HG03565 (cell line): ENCODE measurements around the gene NLGN2.
A peak's percentile ranks its signal among the peaks of the same experiment; 100 is the strongest.

Experiments
- ATAC-seq: cut with Tn5 transposase; IDR thresholded peaks from one replicate; pipeline ENCODE4 v1.9.1; 2021; ENCODE audit warnings: mild to moderate bottlenecking, moderate library complexity; ENCODE audit not compliant: unreplicated experiment

NLGN2 gene

DNA sequence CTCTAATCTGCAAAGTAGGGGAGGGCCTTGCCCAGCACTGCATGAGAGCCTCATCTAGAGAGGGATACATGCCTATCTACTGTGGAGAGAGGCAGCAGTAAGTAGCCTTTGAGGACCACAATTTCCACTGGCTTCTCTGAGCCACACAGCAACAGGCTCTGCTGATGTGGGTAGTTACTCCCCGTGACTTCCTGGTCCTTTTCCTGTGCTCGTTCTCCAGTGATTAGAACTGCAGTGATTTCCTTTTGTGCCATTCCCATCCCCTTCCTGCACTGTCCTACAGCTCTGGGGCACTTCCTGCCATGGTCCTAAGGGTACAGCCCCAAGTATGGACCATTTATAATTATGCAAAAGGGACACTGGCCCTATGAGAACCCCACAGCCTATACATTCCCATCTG, 16.3 kb upstream of the NLGN2 start:
- no peak for ATAC-seq

DNA sequence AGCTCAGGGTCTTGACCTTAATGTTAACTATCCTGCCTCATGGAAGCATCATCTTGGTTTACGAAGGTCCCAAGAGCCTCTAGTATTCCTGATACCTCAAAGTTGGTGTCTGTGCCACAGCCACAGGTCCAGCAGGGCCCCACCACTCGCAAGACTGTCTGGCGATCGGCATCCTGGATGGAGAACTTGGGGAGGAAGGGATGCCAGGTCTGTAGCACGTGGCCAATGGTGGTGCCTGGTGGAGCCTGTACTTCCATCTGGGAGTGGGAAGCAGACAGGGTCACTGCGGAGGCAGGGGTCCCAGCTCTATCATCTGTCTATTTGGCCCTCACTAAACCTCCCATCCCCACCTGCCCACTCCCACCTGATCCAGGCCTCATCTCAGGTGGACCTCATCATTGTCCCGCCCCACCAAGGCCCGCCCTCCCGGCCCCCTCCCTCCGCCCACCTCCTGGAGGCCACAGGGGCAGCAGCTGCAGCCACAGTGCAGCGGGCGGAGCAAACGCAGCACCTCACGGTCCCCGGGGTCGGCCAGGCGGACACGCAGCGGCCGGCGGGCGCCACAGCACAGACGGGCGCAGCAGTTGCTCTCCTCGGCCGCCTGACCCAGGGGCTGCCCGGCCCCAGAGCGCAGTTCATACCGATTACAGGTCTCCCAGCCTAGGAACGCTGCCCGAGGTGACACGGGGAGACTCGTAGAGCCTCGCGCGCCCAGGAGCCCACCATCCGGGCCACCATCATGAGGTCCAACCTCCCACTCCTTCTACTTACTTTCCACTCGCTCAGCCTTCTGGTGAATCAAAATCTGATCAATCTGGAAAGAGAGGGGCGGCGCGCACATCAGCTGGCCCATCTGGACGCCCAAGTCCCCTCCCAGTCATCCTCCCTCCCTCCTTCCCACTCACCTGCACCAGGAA, 14.7 kb upstream of the NLGN2 start:
- ATAC-seq = no peak

DNA sequence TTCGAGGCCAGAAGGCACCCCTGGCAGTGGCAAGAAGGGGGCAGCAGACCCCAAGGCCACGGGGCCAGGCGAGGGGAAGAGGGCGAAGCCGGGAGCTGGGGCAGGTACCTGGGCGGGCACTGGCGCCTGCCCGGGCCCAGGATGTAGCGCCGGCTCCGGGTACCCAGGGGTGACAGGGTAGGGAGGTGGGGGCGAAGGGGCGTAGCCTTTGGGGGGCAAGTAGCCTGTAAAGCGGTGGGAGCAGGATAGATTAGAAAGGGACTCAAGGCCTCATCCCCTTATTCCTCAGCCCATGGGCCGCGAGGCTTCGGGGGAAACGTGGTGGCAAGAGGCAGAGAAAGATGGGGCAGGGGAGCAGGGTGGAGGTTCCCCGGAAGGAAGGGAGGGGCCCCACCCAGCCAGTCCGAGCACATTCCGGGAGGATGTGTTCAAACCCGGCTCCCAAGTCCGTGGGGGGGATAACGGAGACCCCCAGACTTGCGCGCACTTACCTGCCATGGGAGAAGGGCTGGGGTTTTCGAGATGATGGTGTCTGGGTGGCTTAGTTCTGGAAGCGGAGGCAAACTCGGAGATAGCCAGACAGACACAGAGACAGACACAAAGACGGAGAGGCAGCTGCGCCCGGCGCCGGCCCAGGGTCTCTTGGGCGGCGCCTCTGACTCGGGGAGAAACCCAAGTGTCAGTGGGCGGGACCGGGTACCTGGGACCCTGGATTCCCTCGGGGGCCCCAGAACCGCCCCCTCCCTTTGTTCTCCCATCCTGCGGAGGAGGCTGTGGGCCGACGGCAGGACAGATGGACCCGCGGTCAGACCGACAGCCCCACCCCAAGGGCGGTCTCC, 13.8 kb upstream of the NLGN2 start:
- ATAC-seq = peak; percentile 16

DNA sequence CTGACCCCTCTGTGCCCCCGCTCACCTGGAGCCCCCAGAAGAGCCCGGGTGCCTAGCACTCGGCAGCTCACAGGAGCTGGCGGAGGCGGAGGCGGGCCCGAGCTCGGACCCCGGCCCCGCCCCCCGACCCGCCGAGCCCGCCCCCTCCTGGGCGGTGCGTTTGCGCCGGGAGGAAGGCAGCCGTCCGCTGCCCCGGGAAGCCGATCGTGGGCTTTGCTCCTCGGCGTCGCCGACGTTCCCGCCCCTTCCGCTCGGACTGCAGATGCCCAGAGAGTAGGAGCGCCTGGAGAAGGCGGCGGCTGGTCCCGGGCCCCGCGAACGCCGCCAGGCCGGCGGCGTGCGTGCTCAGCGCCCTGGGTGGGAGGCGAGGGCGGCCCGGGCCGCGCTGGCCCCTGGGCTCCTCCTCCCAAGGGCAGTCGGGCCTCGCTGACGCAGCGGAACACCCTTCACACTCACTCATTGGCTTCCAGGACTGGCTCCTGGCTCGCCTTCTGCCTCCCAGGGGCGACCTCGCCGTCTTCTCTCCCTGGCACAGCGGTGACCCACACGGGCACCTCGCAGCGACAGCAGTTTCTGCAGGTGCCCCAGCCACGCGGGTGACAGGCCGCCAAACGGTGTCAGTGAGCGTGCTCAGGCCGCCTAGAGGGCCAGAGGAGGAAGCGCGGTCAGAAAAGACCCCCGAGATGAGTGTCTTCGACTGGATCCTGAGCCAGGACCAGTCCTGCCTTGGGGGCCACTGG, 13.0 kb upstream of the NLGN2 start, which contains the start of gene PLSCR3:
Gene PLSCR3 (minus strand): TSS at position 74 of the 740 bp plus-strand sequence. CDS start 415 bp downstream, outside the sequence.
- ATAC-seq = peak; percentile 54

DNA sequence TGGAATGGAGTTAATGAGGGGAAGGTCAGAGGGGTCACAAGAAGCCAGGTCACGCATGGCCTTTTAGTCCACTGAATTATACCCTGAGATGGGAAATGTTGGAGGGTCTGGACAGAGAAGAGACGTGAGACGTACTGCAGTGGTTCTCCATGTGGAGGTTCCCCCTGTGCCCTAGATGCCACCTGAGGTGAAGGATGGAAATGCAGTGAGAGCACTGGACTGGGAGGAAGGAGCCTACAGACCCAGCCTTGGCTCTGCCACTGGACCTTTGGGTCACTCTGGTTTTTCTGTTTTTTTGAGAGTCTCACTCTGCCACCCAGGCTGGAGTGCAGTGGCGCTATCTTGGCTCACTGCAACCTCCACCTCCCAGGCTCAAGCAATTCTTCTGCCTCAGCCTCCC, 11.5 kb upstream of the NLGN2 start:
- ATAC-seq = no peak

DNA sequence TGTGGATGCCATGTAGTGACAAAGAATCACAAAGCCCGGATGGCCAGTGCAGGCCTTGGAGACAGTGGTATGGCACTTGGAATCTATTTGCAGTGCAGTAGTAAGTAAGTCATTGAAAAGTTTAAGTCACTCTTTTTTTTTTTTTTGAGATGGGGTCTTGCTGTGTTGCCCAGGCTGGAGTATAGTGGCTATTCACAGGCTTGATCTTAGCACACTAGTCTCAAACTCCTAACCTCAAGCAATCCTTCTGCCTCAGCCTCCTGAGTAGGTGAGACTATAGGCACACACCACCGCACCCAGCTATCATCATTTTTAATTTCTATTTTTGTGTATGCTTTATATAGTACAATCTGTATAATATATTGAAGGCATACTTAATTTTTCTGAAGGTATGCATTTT, 9.0 kb upstream of the NLGN2 start:
- no peak for ATAC-seq

DNA sequence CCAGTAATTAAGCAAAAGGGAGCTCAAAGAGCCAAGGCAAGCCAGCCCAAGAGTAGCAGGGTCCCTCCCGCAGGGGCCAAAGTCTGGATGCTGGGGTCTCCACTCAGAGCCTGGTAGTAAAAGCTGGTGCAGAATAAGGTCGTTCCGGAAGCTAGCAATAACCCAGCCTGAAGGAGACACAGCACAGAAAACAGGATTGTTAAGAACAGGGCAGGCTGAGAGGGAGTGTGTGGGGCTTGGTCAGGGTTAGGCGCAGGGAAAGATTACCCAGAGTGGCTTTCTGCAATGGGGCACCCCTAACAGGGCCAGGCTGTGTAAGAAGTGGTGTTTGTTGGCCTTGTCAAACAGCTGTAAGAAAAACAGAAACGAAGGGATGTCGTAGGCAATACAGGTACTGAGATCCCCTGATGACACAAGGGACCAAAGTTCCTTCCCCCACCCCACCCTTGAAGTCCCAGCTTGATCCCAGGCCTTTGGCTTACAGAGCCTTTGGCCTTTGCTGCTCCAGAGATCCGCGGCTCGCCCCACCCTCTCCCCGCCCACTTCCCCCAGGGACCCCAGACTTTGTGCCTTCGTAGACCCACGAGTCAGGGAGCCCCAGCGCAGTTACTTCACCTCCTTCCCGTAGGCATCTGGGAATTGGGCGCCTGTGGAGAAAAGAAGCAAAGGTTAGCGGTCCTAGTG, 4.5 kb upstream of the NLGN2 start:
- ATAC-seq = no peak

DNA sequence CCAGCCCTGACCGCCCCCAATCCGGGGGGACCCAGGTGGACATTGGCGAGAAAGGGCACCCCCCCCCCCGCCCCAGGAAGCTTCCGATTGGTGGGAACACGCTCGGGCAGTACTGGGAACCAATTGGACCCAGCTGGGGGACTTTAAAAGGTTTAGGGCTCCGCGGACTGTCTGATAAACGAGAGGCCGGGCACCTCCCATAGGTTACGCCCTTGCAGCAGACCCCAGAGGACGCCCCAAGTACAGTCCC, 4.0 kb upstream of the NLGN2 start:
- no peak for ATAC-seq

DNA sequence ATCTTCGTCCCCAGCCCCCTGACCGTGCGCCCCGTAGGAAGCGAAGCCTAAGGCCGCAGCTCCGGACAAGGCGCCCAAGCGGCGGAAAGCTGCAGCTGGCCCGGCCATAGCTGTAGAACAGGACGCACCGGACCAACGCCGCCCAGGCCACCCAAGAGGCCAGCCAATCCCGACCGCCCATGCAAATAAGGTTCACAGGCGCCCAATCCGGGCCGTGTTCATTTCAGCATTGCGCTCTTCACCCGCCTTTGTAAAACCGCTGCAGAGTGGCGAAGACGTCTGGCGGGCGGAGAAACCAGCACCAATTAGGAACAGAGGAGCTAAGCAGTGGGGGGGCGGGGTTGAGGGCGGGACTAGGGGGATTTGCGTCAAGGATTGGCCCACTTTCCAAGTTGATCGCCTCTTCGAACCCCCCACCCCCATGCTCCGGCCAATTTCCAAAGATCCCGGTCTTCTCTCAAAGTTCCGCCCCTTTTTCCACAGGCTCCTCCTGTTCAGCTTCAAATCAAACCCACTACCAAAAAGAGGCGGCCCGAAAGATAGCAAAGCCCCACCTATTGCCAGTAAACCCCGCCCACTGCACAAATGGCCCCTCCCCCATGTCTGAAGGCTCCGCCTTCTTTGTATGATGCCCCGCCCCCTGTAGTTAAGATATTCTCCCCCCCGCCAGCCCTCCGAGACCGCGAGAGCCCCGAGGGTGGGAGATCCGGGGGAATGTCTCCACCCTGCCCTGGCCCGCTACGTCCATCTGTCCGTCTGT, 3.5 kb upstream of the NLGN2 start, which contains the start of gene TMEM256:
Gene TMEM256 (minus strand): TSS at position 121 of the 760 bp plus-strand sequence. CDS start 13 bp downstream, at position 108.
- peak; percentile 93 for ATAC-seq

DNA sequence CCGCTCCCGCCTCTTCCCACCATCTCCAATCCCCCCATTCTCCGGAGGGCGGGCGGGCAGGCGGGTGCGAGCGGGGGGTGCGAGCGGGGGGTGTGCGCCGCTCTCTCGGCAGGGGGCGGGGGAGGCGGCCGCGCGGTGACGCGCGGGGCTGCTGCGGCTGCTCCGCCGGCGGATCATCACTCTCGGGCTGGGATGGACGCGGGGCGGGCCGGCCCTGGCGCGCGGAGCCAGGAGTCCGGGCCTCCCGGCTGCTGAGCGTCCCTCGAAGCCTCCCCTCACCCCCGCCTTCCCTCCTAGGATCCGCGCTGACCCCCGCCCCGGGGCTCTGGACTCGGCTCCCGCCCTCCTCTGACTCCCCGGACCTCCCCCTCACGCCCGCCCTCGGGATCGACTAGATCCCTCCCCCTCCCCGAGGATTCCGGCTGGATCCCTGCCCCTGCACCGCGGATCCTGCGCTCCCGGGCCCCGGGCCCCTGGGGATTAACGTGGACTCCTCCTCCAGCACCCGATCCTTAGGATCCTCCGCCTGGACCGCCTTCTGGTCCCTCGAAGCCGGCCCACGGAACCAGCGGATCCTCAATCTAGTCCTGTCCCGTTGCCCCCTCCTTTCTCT, 2.8 kb upstream of the NLGN2 start:
- no peak for ATAC-seq

DNA sequence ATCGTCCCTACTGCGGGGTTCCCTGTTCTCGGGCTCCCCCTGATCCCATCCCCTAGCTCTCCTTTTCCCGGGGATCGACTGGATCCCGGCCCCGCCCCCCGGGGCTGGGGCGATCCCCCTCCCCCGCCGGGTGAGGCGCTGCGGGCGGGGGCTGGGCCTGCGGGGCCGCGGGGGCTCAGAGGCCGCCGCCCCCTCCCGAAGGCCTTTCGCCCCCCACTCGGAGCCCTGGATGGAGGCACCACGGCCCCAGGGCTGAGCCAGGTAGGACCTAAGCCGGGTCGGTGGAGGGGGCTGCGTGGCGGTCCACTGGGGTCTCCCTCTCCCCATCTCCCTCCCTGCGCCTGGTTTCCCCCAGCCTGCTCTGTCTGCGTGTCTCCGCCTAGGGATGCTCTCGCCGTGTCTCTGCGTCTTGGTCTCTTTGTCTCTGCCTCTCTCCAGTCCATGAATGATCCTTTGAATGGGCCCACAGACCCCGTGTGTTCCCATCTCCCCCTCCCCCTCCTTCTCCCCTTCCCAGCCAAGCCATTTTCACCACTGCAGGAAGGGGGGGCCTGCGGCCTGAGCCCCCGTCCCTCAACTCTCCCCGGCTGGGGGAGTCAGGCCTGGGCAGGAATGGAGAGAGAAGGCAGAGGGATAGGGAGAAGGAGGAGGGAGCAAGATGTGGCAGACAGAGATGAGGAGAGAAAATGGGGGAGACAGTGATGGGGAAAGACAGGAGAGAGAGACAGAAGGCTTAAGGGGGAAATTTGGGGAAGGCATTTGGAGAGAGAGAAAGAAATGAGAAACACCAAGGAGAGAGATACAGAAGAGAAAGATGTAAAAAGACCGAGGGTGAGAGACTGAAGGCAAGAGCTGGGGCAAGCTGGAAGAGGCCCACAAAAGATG, 2.1 kb upstream of the NLGN2 start:
- no peak for ATAC-seq

DNA sequence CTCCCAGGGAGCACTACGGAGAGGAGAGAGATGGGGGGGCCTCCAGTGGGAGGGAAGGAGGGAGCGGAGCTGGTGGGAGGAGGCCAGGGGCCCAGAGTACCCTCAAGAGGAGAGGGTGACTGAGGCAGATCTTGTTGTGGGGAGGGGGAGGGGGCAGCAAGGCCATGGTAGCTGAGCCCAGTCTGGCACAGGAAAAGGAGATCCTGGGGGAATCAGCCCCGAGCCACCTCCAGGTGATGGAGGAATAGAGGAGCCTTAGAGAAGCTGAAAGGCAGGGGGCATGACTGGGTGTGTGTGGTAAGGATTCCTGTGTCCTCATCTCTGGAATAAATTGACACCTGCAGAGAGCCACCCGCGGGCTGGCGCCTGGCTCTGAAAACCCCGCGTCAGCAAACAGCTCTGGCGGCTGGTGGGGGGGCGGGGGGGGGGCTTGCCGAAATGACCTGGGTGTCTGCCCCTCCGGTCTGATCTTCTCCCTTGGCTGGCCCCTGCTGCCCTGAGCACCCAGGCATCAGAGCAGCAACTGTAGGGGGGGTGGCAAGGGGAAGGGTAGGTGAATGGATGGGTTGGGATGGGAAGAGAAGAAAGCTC, 1.3 kb upstream of the NLGN2 start:
- no peak for ATAC-seq

DNA sequence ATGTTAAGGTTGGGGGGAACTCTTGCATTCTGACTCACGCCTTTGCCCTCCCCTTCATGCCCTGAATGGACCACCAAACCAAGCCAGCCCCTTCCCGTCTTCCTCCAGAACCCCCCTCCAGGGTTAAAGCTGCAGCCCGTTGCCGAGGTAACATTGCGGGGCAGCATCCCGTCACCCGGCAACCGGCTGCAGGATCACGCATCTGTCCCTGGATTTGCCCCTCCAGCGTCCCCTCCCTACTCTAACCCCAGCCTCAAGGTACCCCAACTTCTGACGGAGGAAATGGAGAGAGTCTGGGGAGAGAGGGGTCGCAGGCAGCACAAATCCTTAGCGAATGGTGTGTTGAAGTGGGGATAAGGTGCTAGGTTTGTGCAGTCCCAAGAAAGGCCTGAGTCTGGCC, 563 bp upstream of the NLGN2 start:
- no peak for ATAC-seq

DNA sequence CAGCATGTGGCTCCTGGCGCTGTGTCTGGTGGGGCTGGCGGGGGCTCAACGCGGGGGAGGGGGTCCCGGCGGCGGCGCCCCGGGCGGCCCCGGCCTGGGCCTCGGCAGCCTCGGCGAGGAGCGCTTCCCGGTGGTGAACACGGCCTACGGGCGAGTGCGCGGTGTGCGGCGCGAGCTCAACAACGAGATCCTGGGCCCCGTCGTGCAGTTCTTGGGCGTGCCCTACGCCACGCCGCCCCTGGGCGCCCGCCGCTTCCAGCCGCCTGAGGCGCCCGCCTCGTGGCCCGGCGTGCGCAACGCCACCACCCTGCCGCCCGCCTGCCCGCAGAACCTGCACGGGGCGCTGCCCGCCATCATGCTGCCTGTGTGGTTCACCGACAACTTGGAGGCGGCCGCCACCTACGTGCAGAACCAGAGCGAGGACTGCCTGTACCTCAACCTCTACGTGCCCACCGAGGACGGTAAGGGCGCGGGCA, 645 bp downstream of the NLGN2 start:
- ATAC-seq = no peak

DNA sequence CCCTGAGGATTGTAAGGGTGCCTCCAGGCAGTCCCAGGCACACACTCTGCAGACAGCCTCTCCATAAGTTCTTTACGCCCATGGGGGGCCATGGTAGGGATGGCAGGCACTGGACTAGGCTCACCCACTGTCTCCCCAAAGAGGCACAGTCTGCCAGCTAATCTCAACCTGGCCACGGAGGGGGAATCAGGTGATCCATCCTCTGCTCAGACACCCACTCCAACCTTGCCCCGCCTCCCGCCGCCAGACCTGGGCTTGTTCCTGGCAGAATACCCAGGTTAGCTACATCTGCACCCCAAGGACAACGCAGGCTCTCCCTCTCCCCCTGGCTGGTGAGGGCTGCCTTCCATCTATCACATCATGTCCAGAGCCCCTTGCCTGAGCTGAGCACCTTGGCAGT, 1.2 kb downstream of the NLGN2 start:
- no peak for ATAC-seq

DNA sequence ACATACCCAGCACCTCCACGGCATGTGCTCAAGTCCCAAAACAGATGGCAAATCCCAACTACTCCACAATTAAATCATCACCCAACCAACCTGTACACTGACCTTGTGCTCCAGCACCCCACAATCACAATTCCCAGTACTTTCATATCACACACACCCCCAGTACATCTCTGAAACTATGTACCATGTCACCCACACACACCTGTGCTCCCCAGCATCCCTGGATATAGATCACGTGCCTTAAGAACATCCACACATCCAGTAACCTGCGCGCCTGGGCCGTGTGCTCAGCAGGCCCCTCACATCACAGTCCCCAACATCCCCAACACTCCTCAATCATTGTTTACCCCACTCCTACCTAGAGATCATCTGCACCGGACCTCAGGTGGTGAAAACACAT, 2.1 kb downstream of the NLGN2 start:
- ATAC-seq = no peak

DNA sequence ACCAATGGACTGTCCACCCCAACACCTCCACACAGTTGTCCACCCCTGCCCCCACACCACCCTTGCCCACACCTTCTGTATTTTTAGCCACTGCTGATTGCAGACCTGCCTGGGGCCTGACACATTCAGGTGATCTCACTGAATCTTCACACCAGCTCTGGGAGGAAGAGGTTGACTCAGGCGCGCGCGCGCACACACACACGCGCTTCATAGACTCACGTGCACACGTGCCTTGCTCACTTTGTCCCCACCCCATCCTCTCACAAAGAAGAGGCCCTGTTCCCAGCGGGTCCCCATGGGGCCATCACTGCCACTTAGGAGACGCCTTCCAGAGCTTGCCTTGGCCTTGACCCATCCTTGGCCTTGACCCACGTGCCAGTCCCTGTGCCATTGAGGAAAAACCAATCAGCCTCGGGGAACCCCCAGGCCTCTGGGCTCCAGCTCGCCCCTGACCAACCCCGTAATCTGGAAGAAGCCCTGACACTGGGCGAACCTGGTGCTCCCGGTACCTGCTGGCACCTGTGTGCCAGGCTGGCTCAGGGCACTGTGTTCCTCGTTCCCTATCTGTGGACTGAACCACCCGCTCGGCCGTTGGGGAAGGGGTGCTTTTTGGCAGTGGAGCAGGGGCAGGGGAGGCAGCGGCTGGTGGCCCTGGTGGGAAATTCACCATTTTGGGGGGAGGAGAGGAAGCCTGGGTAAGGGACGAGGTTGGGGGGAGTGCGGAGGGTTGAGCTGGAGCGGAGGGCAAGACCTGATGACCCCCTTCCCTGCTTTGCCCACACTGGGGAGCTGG, 3.2 kb downstream of the NLGN2 start:
- no peak for ATAC-seq
